Measurements from ENCODE around the gene CATSPER3. TPM values are rescaled to one million over a fixed set of nuclear protein-coding genes. Genes with fewer than 3 reads are reported as not detected.
"Not testable (repeated sequence)": the region's sequence is repeated elsewhere in the genome, so short reads cannot be mapped to it uniquely, and the experiment has no call there.

The CATSPER3 gene
- total RNA-seq, 4 donors from 2014 or later: 0.42 to 0.65 TPM; not detected in 2

DNA sequence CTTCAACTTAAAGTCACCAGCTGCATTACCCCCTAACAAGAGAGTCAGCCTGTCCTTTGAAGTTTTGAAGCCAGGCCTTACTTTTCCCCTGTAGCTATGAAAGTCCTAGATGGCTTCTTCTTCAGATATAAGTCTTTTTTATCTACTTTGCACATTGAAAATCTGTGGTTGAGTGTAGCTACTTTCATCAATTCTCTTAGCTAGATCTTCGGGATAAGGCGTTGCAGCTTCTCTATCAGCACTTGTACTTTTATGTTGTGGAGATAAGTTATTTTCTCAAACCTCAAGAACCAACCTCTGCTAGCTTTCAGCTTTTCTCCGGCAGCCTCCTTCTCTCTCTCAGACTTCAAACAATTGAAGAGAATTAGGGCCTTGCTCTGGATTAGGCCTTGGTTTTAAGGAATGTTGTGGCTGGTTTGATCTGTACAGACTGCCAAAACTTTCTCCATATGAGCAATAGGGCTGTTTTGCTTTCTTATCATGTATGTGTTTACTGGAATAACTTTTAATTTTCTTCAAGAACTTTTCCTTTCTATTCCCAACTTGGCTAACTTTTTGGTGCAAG is 21.6 kb downstream of the CATSPER3 start:
- Histone ChIP-seq H3K27ac (replicated peaks in 1 of 4) (no peak overlapping the region), H3K36me3 (no peaks in the 10 kb centered on the region), H3K4me3 (no peak overlapping the region), H3K4me1 (peaks cover 0 to 8% (median 3%) of the 10 kb centered on the region in 4 donors), H3K9me3 (no peaks in the 10 kb centered on the region), H3K27me3 (no peaks in the 10 kb centered on the region)
- no peak for DNase-seq (ENCODE audit: extremely low spot score)
- TF ChIP-seq POLR2A (IDR thresholded peaks at IDR 0.05; ENCODE audit: low read depth) (no peak), POLR2AphosphoS5 (IDR thresholded peaks at IDR 0.05) (no peak)
- TF ChIP-seq, protein P1, sequence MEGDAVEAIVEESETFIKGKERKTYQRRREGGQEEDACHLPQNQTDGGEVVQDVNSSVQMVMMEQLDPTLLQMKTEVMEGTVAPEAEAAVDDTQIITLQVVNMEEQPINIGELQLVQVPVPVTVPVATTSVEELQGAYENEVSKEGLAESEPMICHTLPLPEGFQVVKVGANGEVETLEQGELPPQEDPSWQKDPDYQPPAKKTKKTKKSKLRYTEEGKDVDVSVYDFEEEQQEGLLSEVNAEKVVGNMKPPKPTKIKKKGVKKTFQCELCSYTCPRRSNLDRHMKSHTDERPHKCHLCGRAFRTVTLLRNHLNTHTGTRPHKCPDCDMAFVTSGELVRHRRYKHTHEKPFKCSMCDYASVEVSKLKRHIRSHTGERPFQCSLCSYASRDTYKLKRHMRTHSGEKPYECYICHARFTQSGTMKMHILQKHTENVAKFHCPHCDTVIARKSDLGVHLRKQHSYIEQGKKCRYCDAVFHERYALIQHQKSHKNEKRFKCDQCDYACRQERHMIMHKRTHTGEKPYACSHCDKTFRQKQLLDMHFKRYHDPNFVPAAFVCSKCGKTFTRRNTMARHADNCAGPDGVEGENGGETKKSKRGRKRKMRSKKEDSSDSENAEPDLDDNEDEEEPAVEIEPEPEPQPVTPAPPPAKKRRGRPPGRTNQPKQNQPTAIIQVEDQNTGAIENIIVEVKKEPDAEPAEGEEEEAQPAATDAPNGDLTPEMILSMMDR (IDR thresholded peaks at IDR 0.05): no peak
- intact Hi-C loops (cut with DNase I): no loop called here
- WGBS: 89% methylated on average over 3 of the region's 3 CpGs

DNA sequence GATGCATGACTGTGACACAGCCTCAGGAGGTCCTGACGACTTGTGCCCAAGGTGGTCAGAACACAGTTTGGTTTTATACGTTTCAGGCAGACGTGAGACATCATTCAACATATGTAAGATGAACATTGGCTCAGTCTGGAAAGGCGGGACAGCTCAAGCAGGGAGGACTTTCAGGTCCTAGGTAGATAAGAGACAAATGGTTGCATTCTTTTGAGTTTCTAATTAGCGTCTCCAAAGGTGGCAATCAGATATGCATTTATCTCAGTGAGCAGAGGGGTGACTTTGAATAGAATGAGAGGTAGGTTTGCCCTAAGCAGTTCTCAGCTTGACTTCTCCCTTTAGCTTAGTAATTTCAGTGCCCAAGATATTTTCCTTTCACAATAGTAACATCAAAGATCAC is 22.5 kb downstream of the CATSPER3 start:
- intact Hi-C loops (cut with DNase I); H3K4me1 ChIP-seq; H3K27me3 ChIP-seq; H3K4me3 ChIP-seq; H3K27ac ChIP-seq (replicated peaks in 1 of 4); DNase-seq (ENCODE audit: extremely low spot score); H3K9me3 ChIP-seq; H3K36me3 ChIP-seq: not testable (repeated sequence)
- 58% methylated on average over 5 of the region's 5 CpGs for WGBS

DNA sequence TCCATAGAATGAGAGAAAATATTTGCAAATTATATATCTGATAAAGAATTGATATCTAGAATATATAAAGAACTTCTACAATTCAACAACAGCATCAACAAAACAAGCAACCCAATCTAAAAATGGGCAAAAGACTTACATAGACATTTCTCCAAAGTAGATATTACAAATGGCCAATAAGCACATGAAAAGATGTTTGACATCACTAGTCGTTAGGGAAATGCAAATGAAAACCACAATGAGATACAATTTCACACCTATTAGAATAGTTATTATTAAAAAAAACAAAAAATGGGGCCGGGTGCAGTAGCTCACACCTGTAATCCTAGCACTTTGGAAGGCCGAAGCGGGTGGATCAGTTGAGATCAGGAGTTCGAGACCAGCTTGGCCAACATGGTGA is 24.4 kb downstream of the CATSPER3 start:
- no peak overlapping the region for H3K4me3 ChIP-seq
- no peak overlapping the region for H3K27ac ChIP-seq (replicated peaks in 1 of 4)
- intact Hi-C loops (cut with DNase I): no loop called here
- no peaks in the 10 kb centered on the region for H3K27me3 ChIP-seq
- H3K36me3 ChIP-seq: no peaks in the 10 kb centered on the region
- peaks cover 0 to 8% (median 3%) of the 10 kb centered on the region in 4 donors for H3K4me1 ChIP-seq
- no peak for DNase-seq (ENCODE audit: extremely low spot score)
- WGBS: 92% methylated on average over 5 of the region's 5 CpGs
- TF ChIP-seq POLR2AphosphoS5 (IDR thresholded peaks at IDR 0.05): no peak
- TF ChIP-seq POLR2A (IDR thresholded peaks at IDR 0.05; ENCODE audit: low read depth): no peak
- TF ChIP-seq EP300 (IDR thresholded peaks at IDR 0.05): no peak
- TF ChIP-seq, protein P1 (IDR thresholded peaks at IDR 0.05): no peak
- no peaks in the 10 kb centered on the region for H3K9me3 ChIP-seq

- 95% methylated on average over 2 of the region's 2 CpGs for WGBS
- DNase-seq (ENCODE audit: extremely low spot score): no peak
- no peaks in the 10 kb centered on the region for H3K27me3 ChIP-seq
- no peak overlapping the region for H3K4me3 ChIP-seq
- no peak overlapping the region for H3K27ac ChIP-seq (replicated peaks in 1 of 4)
- no peaks in the 10 kb centered on the region for H3K9me3 ChIP-seq
- peaks cover 0 to 8% (median 3%) of the 10 kb centered on the region in 4 donors for H3K4me1 ChIP-seq
- no peaks in the 10 kb centered on the region for H3K36me3 ChIP-seq
- intact Hi-C loops (cut with DNase I): no loop called here
- TF ChIP-seq, protein P1 (IDR thresholded peaks at IDR 0.05): no peak
- TF ChIP-seq POLR2AphosphoS5 (IDR thresholded peaks at IDR 0.05) (no peak), POLR2A (IDR thresholded peaks at IDR 0.05; ENCODE audit: low read depth) (no peak), EP300 (IDR thresholded peaks at IDR 0.05) (no peak)
These were observed 25.5 kb downstream of the CATSPER3 start for GRCh38 chr5:134993161-134993560.

GRCh38 chr5:134994560-134995156 is 27.0 kb downstream of the CATSPER3 start:
- no peak for DNase-seq (ENCODE audit: extremely low spot score)
- H3K4me1 ChIP-seq: peaks cover 0 to 8% (median 3%) of the 10 kb centered on the region in 4 donors
- intact Hi-C loops (cut with DNase I): no loop called here
- no peak overlapping the region for H3K4me3 ChIP-seq
- H3K9me3 ChIP-seq: no peaks in the 10 kb centered on the region
- H3K27ac ChIP-seq (replicated peaks in 1 of 4): no peak overlapping the region
- no peaks in the 10 kb centered on the region for H3K27me3 ChIP-seq
- H3K36me3 ChIP-seq: no peaks in the 10 kb centered on the region
- TF ChIP-seq POLR2A (IDR thresholded peaks at IDR 0.05; ENCODE audit: low read depth) (no peak), EP300 (IDR thresholded peaks at IDR 0.05) (no peak), POLR2AphosphoS5 (IDR thresholded peaks at IDR 0.05) (no peak)
- TF ChIP-seq, protein P1 (IDR thresholded peaks at IDR 0.05): no peak
- 63% methylated on average over 2 of the region's 2 CpGs for WGBS

All from esophagus muscularis mucosa (tissue), 4 donors.